ENCODE data around the gene FAM227A. TPM values are rescaled to one million over a fixed set of nuclear protein-coding genes. Genes with fewer than 3 reads are reported as not detected.
A peak's percentile ranks its signal among the peaks of the same experiment; 100 is the strongest.

The FAM227A gene
- 0.22 TPM for total RNA-seq
- long read RNA-seq, result 0 reads

- peak; percentile 95 for DNase-seq (ENCODE audit: low spot score)
Measured at GRCh38 chr22:38656256-38657044, at the start of gene FAM227A, which contains the start of gene CBY1. FAM227A (minus strand) TSS chr22:38656392; CDS start chr22:38650168, 6,224 bp downstream. CBY1 (plus strand) TSS chr22:38656638; CDS start chr22:38668055, 11,417 bp downstream.

- peak; percentile 97 for DNase-seq (ENCODE audit: low spot score)
Measured at GRCh38 chr22:38705235-38706100, 49.3 kb upstream of the FAM227A start, which contains the start of gene GTPBP1. GTPBP1 (plus strand) TSS chr22:38705944; CDS start chr22:38705956, 12 bp downstream.

GRCh38 chr22:38704654-38705234, 48.6 kb upstream of the FAM227A start:
- no peak for DNase-seq (ENCODE audit: low spot score)

- peak; percentile 100 for DNase-seq (ENCODE audit: low spot score)
Measured at GRCh38 chr22:38700789-38701628, 44.8 kb upstream of the FAM227A start, which contains the start of gene JOSD1. JOSD1 (minus strand) TSS chr22:38700943; CDS start chr22:38699987, 956 bp downstream.

GRCh38 chr22:38700270-38700788, 44.1 kb upstream of the FAM227A start:
- DNase-seq (ENCODE audit: low spot score), result peak; percentile 94

- peak; percentile 68 for DNase-seq (ENCODE audit: low spot score)
Measured at GRCh38 chr22:38699784-38700183, 43.6 kb upstream of the FAM227A start.

DNA sequence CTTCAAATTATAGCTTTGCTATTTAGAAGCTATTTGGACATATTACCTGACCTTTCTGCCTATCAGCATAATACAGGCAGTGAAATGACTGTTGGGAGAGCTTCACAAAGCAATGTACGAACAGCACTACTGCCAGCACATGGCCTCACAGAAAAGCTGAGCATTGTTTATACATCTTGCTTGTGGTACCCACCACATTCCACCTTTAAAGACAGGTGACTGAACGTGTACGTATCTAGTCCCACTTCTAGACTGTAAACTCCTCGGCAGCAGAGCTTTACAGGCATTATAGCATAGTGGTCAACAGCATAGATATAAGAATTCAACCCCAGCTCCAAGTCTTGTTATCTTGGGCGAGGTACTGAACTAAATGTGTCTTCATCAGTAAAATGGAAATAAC, 43.0 kb upstream of the FAM227A start:
- no peak for DNase-seq (ENCODE audit: low spot score)

- DNase-seq (ENCODE audit: low spot score), result peak; percentile 49
Measured at GRCh38 chr22:38698407-38699094, 42.4 kb upstream of the FAM227A start.

DNA sequence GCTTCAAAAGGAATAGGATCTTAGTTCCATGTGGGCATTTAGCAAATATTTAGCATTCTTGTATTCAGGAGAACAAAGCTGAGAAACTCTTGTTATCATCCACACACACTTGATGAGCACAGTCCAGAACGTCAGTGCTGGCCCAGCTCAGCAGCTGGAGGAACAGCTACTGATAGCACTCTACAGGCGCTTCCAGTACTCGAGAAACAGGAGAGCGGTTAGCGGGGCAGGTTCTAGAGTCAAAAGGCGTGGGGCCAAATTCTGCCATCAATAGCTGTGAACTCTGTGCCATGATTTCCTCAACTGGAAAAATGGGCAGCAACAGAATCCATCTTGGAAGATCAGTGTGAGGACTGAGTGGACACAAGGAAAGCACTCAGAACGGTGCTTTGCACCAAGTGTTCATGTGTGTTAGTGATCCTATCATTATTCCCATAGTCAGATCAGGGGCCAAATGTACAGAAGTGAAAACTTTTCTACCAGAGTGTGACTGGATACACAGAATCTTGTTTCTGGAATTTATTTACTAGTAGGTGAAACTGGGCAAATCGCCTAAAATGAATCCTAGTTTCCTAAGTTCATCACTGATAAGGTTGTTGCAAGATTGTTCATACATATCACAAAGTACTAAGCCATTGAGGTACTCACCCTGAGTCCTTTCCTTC, 41.4 kb upstream of the FAM227A start:
- no peak for DNase-seq (ENCODE audit: low spot score)

- no peak for DNase-seq (ENCODE audit: low spot score)
Measured at GRCh38 chr22:38696606-38697424, 40.6 kb upstream of the FAM227A start.

GRCh38 chr22:38694940-38695339, 38.7 kb upstream of the FAM227A start:
- DNase-seq (ENCODE audit: low spot score), result no peak

DNA sequence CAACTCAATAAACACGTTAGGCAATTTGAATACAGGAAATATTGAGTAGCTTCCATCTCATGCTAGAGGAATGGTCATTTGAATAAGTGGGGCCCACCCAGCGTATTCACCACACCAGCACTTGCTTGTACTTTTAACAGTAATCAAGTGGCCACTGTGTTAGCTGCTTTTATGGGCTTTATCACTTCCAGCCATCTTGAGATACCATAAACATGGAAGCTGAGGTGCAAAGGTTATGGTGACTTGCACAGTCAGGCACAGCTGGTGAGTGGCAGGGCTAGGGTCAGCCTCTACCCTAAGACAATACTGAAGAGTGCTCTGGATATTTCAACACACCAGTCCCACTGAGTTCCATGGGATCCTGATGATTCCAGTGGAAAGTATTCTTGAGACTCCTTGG, 37.9 kb upstream of the FAM227A start:
- DNase-seq (ENCODE audit: low spot score), result no peak

- DNase-seq (ENCODE audit: low spot score), result no peak
Measured at GRCh38 chr22:38689651-38690050, 33.5 kb upstream of the FAM227A start.

DNA sequence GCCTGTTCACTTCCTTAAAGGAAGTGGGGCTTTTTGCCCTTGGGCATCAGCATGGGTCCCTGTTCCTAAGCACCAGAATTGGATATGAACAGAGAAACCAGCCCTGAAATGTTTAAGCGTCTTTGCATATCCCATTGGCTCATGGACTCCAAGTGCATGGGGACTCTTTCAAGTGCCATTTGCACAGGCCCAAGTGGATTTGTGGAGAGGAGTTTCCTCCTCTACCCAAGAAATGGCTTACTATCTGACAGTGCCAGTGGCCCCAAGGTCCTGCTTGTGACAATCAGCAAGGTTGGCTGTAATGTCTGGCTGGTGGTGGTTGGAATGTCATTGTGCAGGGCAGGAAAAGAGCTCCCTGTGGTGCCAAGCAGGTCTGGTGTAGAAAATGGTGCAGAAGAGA, 29.6 kb upstream of the FAM227A start:
- DNase-seq (ENCODE audit: low spot score), result no peak

DNA sequence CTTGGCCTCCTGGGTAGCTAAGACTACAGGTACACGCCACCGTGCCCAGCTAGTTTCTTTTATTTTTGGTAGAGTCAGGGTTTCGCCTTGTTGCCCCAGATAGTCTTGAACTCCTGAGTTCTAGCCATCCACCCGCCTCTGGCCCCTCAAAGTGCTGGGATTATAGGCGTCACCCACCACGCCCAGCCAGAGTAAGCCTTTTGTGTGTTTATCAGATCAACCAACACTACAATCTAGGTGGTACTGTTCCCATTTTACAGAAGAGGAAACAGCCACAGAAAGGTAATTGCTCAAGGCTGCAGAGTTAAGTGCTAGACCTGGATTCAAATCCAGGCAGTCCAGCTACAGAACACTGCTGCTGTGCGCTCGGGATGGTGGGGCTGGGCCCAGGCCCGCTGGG, 28.7 kb upstream of the FAM227A start:
- DNase-seq (ENCODE audit: low spot score), result no peak

- DNase-seq (ENCODE audit: low spot score), result peak; percentile 97
Measured at GRCh38 chr22:38681582-38682335, 25.6 kb upstream of the FAM227A start, which contains the start of gene TOMM22. TOMM22 (plus strand) TSS chr22:38681957; CDS start chr22:38681979, 22 bp downstream.

DNA sequence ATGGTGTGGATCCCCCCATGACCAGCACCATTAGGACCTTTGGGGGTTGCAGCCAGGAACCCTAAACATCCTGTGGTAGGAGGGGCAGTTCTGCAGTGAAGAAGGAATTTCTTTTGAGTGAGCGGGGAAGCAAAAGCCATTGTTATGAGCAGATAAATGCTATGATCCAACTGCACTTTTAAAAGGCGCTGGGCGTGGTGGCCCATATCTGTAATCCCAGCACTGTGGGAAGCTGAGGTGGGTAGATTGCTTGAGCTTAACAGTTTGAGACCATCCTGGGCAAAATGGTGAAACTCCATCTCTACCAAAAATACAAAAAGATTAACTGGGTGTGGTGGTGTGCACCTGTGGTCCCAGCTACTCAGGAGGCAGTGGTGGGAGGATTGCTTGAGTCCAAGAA, 19.6 kb upstream of the FAM227A start:
- DNase-seq (ENCODE audit: low spot score), result no peak

Data from mesenteric fat pad (tissue), 1 donor.